Progenitor cell of endocrine pancreas (in vitro differentiated cells): ENCODE data around the gene MCIDAS. TPM values are rescaled to one million over a fixed set of nuclear protein-coding genes. Genes with fewer than 3 reads are reported as not detected.

Experiments used
- DNase-seq: peaks from one replicate; pipeline ENCODE4 v3.0.0; 2021; ENCODE audit warnings: low spot score; ENCODE audit not compliant: unreplicated experiment
- H3K27ac Mint-ChIP-seq: 2 replicates; pipeline ENCODE4 v1.8.0; 2021; ENCODE audit warnings: mild to moderate bottlenecking, moderate library complexity, mixed read lengths
- H3K27me3 Mint-ChIP-seq: 2 replicates; pipeline ENCODE4 v1.8.0; 2021; ENCODE audit warnings: mixed read lengths
- H3K36me3 Mint-ChIP-seq: 2 replicates; pipeline ENCODE4 v1.8.0; 2022; ENCODE audit warnings: mixed read lengths; ENCODE audit not compliant: insufficient read depth
- H3K4me1 Mint-ChIP-seq: 2 replicates; pipeline ENCODE4 v1.8.0; 2021; ENCODE audit warnings: low read depth, mixed read lengths
- H3K4me3 Mint-ChIP-seq: 2 replicates; pipeline ENCODE4 v1.8.0; 2021; ENCODE audit warnings: low read depth, mild to moderate bottlenecking, moderate library complexity, mixed read lengths
- H3K9me3 Mint-ChIP-seq: 2 replicates; pipeline ENCODE4 v1.8.0; 2021; ENCODE audit warnings: low read depth, mixed read lengths
- CTCF ChIP-seq: fragments of 200-600 bp; sonication (generic); IDR thresholded peaks from one replicate; pipeline ENCODE4 v1.5.0; 2021; ENCODE audit warnings: antibody characterized with exemption, mild to moderate bottlenecking; ENCODE audit not compliant: unreplicated experiment
- total RNA-seq: library from RNA; stranded (reverse); gene quantifications from 2 replicates; pipeline ENCODE4 v1.2.1, GENCODE V29; 2021

The MCIDAS gene
- total RNA-seq, 1 donor from 2014 or later: not detected

- H3K36me3 Mint-ChIP-seq: no peaks in the 10 kb centered on the region
- no peak overlapping the region for H3K27ac Mint-ChIP-seq
- no peak for DNase-seq
- no peaks in the 10 kb centered on the region for H3K9me3 Mint-ChIP-seq
- H3K27me3 Mint-ChIP-seq: peaks cover 16% of the 10 kb centered on the region
- TF ChIP-seq CTCF: no peak
- H3K4me3 Mint-ChIP-seq: no peak overlapping the region
- H3K4me1 Mint-ChIP-seq: no peaks in the 10 kb centered on the region
Measured at GRCh38 chr5:55241746-55242145, 14.6 kb upstream of the MCIDAS start.

GRCh38 chr5:55236800-55237199 lies 9.7 kb upstream of the MCIDAS start:
- Mint-ChIP-seq H3K4me3 (no peak overlapping the region), H3K27ac (no peak overlapping the region), H3K27me3 (peaks cover 50% of the 10 kb centered on the region), H3K4me1 (peaks cover 11% of the 10 kb centered on the region), H3K9me3 (no peaks in the 10 kb centered on the region), H3K36me3 (no peaks in the 10 kb centered on the region)
- TF ChIP-seq CTCF: no peak
- no peak for DNase-seq

GRCh38 chr5:55234121-55234700 lies 7.1 kb upstream of the MCIDAS start:
- peaks cover 67% of the 10 kb centered on the region for H3K27me3 Mint-ChIP-seq
- peak overlapping the region; percentile 73 for H3K27ac Mint-ChIP-seq
- no peak for DNase-seq
- no peaks in the 10 kb centered on the region for H3K9me3 Mint-ChIP-seq
- peaks cover 14% of the 10 kb centered on the region for H3K4me1 Mint-ChIP-seq
- no peak for TF ChIP-seq CTCF
- no peaks in the 10 kb centered on the region for H3K36me3 Mint-ChIP-seq
- peak overlapping the region; percentile 73 for H3K4me3 Mint-ChIP-seq

DNA sequence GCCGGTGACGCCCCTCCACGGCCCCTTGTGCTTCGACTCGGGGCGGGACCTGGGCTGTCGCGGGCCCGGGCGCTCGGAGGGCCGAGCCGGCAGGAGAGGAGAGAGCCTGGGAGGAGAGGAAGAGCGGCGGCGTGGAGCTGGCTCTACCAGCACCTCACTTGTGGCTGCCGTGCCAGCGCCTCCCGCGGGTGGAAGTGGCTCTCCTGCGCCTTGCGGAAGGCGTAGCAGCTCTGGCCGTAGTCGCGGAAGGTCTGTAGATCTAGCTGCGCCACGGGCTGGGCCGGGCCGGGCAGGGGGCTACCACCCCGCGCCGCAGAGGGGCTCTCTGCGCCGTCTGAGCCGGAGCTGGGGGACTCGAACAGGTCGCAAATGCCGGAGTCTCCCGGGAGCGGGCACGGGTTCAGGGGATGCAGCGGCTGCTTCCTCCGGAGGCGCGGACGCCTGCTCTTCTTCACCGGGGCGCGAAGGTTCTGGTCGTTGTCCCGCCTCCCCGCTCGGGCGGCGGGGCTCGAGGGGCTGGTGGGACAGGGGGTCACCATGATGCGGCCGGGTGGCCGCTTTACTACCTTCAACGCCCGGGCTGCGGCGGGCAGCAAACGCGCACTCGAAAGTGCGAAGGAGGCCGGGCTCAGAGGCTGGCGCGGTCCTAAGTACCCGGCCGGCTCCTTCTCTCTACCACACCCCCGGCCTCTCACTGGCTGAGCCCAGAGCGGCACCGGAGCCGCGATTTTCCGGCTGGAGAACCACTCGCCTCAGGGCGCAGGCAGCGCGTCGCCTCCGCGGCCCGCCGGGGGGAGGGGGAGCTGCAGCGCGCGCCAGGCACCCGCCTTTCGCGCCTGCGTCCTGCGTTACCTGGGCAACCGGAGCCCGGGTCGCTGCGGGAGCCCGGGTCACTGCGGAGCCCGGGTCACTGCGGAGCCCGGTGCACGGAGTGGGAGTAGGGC lies 6.1 kb upstream of the MCIDAS start, which contains the start of gene CCNO:
CCNO (minus strand) TSS at position 624 of the 944 bp plus-strand sequence; CDS start at position 539, 85 bp downstream.
- H3K36me3 Mint-ChIP-seq: no peaks in the 10 kb centered on the region
- DNase-seq: peak; percentile 62
- no peaks in the 10 kb centered on the region for H3K9me3 Mint-ChIP-seq
- H3K27ac Mint-ChIP-seq: peak within 1 kb of the TSS; percentile 73
- TF ChIP-seq CTCF: peak; percentile 13
- H3K4me3 Mint-ChIP-seq: peak within 1 kb of the TSS; percentile 77
- peaks cover 72% of the 10 kb centered on the region for H3K27me3 Mint-ChIP-seq
- H3K4me1 Mint-ChIP-seq: peaks cover 14% of the 10 kb centered on the region

- Mint-ChIP-seq H3K36me3 (no peaks in the 10 kb centered on the region), H3K27me3 (peaks cover 80% of the 10 kb centered on the region), H3K27ac (no peak overlapping the region), H3K4me1 (peaks cover 20% of the 10 kb centered on the region), H3K9me3 (no peaks in the 10 kb centered on the region), H3K4me3 (peak overlapping the region; percentile 77)
- TF ChIP-seq CTCF: no peak
- peak; percentile 17 for DNase-seq
Measured at GRCh38 chr5:55232271-55232984, 5.3 kb upstream of the MCIDAS start.
